ENCODE data around the gene HSD17B1. TPM values are rescaled to one million over a fixed set of nuclear protein-coding genes. Genes with fewer than 3 reads are reported as not detected.

Gene HSD17B1
- total and polyA plus RNA-seq, 2 of the 13 experiments (the other 11 are each of a cell fraction or from before 2014, with no cell fraction given), result 0.54 to 0.93 TPM

DNA sequence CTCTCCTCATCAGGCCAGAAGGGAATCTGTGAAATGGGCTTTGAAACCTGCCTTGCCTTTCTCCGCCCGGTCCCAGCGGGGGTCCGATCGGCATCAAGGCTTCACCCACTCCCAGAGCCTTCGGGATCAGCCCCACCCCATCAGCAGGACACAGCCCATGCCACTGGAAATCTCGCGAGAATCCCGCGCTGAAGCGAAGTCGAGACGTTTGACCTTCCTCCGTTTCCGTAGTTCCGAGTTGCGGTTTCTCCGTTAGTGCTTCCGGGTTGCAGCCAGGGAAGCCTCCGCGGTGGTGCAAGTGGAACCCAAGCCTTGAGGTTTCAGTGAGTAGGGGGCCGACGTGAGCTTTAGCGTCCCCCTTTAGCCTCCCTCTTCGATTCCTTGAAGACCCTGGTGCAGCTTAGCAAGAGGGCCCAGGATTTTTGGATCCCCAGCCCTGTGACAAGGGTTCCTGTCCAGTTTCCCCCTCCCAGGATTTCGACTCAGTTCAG is 9.2 kb downstream of the HSD17B1 start, which contains the start of gene COASY (continued):
- TF ChIP-seq SOX13 (IDR thresholded peaks at IDR 0.05), result no peak
- TF ChIP-seq SOX13 (CRISPR knock-in tag; conservative IDR thresholded peaks at IDR 0.05 in 1 of 2, IDR thresholded peaks at IDR 0.05 in 1 of 2), result 0 out of 4 replicates have a peak, but pooled peaks of 1 of the 2 experiments have one; percentile 51
- peak; percentile 97 for TF ChIP-seq ASH2L (IDR thresholded peaks at IDR 0.05; ENCODE audit: insufficient read length, low read depth, low read length)
- TF ChIP-seq ZMYM3 (CRISPR knock-in tag; IDR thresholded peaks at IDR 0.05), result peak; percentile 94; the same call in 1 of the 2 replicates
- TF ChIP-seq NFYB (CRISPR knock-in tag; IDR thresholded peaks at IDR 0.05), result 0 out of 2 replicates have a peak, but pooled peaks have one; percentile 22
- 0 out of 2 replicates have a peak, but pooled peaks have one; percentile 64 for TF ChIP-seq ZNF563 (CRISPR knock-in tag; IDR thresholded peaks at IDR 0.05)
- TF ChIP-seq ZNF598 (CRISPR knock-in tag; IDR thresholded peaks at IDR 0.05; ENCODE audit: borderline replicate concordance), result no peak
- no peak for TF ChIP-seq ZNF549 (CRISPR knock-in tag; IDR thresholded peaks at IDR 0.05)
- TF ChIP-seq ZNF572 (CRISPR knock-in tag; IDR thresholded peaks at IDR 0.05), result peak; percentile 93
- TF ChIP-seq PAX8 (CRISPR knock-in tag; IDR thresholded peaks at IDR 0.05; ENCODE audit: borderline replicate concordance), result 0 out of 2 replicates have a peak, but pooled peaks have one; percentile 13
- peak; percentile 82 for TF ChIP-seq YY1 (IDR thresholded peaks at IDR 0.05; ENCODE audit: insufficient read depth, insufficient replicate concordance, low read depth, low read length)
- TF ChIP-seq, protein P1, sequence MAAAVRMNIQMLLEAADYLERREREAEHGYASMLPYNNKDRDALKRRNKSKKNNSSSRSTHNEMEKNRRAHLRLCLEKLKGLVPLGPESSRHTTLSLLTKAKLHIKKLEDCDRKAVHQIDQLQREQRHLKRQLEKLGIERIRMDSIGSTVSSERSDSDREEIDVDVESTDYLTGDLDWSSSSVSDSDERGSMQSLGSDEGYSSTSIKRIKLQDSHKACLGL (CRISPR knock-in tag; IDR thresholded peaks at IDR 0.05), result no peak
- TF ChIP-seq PAF1 (CRISPR knock-in tag; IDR thresholded peaks at IDR 0.05), result no peak
- TF ChIP-seq, protein P2, sequence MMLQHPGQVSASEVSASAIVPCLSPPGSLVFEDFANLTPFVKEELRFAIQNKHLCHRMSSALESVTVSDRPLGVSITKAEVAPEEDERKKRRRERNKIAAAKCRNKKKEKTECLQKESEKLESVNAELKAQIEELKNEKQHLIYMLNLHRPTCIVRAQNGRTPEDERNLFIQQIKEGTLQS (CRISPR knock-in tag; IDR thresholded peaks at IDR 0.05), result 0 out of 2 replicates have a peak, but pooled peaks have one; percentile 44
- peak; percentile 61; the same call in 1 of the 2 replicates for TF ChIP-seq ZSCAN29 (CRISPR knock-in tag; conservative IDR thresholded peaks at IDR 0.05)
- TF ChIP-seq ZNF230 (CRISPR knock-in tag; IDR thresholded peaks at IDR 0.05), result no peak
- TF ChIP-seq RXRA (CRISPR knock-in tag; IDR thresholded peaks at IDR 0.05), result peak; percentile 76
- 0 out of 2 replicates have a peak, but pooled peaks have one; percentile 20 for TF ChIP-seq NFKB2 (CRISPR knock-in tag; IDR thresholded peaks at IDR 0.05; ENCODE audit: borderline replicate concordance)
- TF ChIP-seq, protein P3, sequence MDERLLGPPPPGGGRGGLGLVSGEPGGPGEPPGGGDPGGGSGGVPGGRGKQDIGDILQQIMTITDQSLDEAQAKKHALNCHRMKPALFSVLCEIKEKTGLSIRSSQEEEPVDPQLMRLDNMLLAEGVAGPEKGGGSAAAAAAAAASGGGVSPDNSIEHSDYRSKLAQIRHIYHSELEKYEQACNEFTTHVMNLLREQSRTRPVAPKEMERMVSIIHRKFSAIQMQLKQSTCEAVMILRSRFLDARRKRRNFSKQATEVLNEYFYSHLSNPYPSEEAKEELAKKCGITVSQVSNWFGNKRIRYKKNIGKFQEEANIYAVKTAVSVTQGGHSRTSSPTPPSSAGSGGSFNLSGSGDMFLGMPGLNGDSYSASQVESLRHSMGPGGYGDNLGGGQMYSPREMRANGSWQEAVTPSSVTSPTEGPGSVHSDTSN (CRISPR knock-in tag; IDR thresholded peaks at IDR 0.05), result no peak
- TF ChIP-seq GATAD1 (CRISPR knock-in tag; IDR thresholded peaks at IDR 0.05), result peak; percentile 97
- TF ChIP-seq, protein P4, sequence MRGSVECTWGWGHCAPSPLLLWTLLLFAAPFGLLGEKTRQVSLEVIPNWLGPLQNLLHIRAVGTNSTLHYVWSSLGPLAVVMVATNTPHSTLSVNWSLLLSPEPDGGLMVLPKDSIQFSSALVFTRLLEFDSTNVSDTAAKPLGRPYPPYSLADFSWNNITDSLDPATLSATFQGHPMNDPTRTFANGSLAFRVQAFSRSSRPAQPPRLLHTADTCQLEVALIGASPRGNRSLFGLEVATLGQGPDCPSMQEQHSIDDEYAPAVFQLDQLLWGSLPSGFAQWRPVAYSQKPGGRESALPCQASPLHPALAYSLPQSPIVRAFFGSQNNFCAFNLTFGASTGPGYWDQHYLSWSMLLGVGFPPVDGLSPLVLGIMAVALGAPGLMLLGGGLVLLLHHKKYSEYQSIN (CRISPR knock-in tag; IDR thresholded peaks at IDR 0.05; ENCODE audit: borderline replicate concordance), result no peak
- TF ChIP-seq, protein P5, sequence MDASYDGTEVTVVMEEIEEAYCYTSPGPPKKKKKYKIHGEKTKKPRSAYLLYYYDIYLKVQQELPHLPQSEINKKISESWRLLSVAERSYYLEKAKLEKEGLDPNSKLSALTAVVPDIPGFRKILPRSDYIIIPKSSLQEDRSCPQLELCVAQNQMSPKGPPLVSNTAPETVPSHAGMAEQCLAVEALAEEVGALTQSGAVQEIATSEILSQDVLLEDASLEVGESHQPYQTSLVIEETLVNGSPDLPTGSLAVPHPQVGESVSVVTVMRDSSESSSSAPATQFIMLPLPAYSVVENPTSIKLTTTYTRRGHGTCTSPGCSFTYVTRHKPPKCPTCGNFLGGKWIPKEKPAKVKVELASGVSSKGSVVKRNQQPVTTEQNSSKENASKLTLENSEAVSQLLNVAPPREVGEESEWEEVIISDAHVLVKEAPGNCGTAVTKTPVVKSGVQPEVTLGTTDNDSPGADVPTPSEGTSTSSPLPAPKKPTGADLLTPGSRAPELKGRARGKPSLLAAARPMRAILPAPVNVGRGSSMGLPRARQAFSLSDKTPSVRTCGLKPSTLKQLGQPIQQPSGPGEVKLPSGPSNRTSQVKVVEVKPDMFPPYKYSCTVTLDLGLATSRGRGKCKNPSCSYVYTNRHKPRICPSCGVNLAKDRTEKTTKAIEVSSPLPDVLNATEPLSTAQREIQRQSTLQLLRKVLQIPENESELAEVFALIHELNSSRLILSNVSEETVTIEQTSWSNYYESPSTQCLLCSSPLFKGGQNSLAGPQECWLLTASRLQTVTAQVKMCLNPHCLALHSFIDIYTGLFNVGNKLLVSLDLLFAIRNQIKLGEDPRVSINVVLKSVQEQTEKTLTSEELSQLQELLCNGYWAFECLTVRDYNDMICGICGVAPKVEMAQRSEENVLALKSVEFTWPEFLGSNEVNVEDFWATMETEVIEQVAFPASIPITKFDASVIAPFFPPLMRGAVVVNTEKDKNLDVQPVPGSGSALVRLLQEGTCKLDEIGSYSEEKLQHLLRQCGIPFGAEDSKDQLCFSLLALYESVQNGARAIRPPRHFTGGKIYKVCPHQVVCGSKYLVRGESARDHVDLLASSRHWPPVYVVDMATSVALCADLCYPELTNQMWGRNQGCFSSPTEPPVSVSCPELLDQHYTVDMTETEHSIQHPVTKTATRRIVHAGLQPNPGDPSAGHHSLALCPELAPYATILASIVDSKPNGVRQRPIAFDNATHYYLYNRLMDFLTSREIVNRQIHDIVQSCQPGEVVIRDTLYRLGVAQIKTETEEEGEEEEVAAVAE (CRISPR knock-in tag; IDR thresholded peaks at IDR 0.05; ENCODE audit: borderline replicate concordance), result peak; percentile 91
- 0 out of 2 replicates have a peak, but pooled peaks have one; percentile 19 for TF ChIP-seq ARHGAP35 (CRISPR knock-in tag; IDR thresholded peaks at IDR 0.05; ENCODE audit: borderline replicate concordance)
